Left lung (tissue), 10 donors: ENCODE data around the gene MAGI1. TPM values are rescaled to one million over a fixed set of nuclear protein-coding genes. Genes with fewer than 3 reads are reported as not detected.

Experiments used
- ATAC-seq: fragments of 200-7000 bp; cut with Tn5 transposase; one replicate; pipeline ENCODE4 v1.9.1; 2020; ENCODE audit warnings: moderate library complexity
- DNase-seq, 4 donors: peaks; one replicate each; pipeline ENCODE4 v3.0.0-alpha.2; 2013 to 2020
- H3K27ac ChIP-seq, 2 donors: fragments of 200-600 bp; sonication (generic) in 1 of 2; one replicate each; pipeline versions ENCODE4 v1.5.0 to v1.8.0; 2020 to 2021
- H3K27me3 ChIP-seq, 2 donors: fragments of 200-600 bp; sonication (generic) in 1 of 2; one replicate each; pipeline versions ENCODE4 v1.5.0 to v1.8.0; 2020 to 2021
- H3K36me3 ChIP-seq, 2 donors: fragments of 200-600 bp; sonication (generic) in 1 of 2; one replicate each; pipeline versions ENCODE4 v1.5.0 to v1.8.0; 2020 to 2021
- H3K4me1 ChIP-seq, 2 donors: fragments of 200-600 bp; one replicate each; pipeline ENCODE4 v1.8.0; 2021
- H3K4me3 ChIP-seq, 2 donors: fragments of 200-600 bp; sonication (generic) in 1 of 2; one replicate each; pipeline versions ENCODE4 v1.5.0 to v1.8.0; 2020 to 2021; ENCODE audit warnings: mild to moderate bottlenecking in 1 of 2
- H3K9me3 ChIP-seq, 2 donors: fragments of 200-600 bp; sonication (generic) in 1 of 2; one replicate each; pipeline versions ENCODE4 v1.5.0 to v1.8.0; 2020 to 2021
- CTCF ChIP-seq, 2 donors: fragments of 200-600 bp; sonication (generic) in 1 of 2; IDR thresholded peaks; one replicate each; pipeline versions ENCODE4 v1.5.0 to v1.8.0; 2021; ENCODE audit warnings: antibody characterized with exemption in 2 of 2
- intact Hi-C, 2 donors: fragments of 100-400 bp; cut with DNase I; formaldehyde crosslinking; loops; one replicate each; pipeline versions ENCODE4 v1.11.2 to v1.14.2; 2022
- polyA plus RNA-seq, 6 donors: library from polyadenylated mRNA; unstranded; fragments of 120-200 nt; gene quantifications; one replicate each; pipeline ENCODE4 v1.2.1, GENCODE V29; 2013; ENCODE audit not compliant: insufficient read length in 6 of 6
- total RNA-seq, 2 donors: library from RNA; stranded (reverse); fragmentation: NEBNext Ultra II Directional; extraction: Animal tissue kit (Norgen Biotek cat#: 25700); gene quantifications; one replicate each; pipeline ENCODE4 v1.2.1, GENCODE V29; 2021
- donor health status: DM: no; HTN: yes; CAD: no.
- donor health status: DM: no; HTN: no; CAD: no.

The MAGI1 gene
- total and polyA plus RNA-seq, 8 donors: 25.4 to 32.0 (median 28.7) TPM

GRCh38 chr3:65322910-65323309 lies 715.8 kb downstream of the MAGI1 start:
- no peak overlapping the region for H3K27ac ChIP-seq
- H3K9me3 ChIP-seq: peaks cover 0 to 17% of the 10 kb centered on the region in 2 donors
- no peak overlapping the region for H3K4me3 ChIP-seq
- DNase-seq (no peak), ATAC-seq (no peak)
- no peaks in the 10 kb centered on the region for H3K4me1 ChIP-seq
- intact Hi-C loops: no loop called here
- H3K27me3 ChIP-seq: no peaks in the 10 kb centered on the region
- no peak for TF ChIP-seq CTCF (IDR thresholded peaks at IDR 0.05)
- no peaks in the 10 kb centered on the region for H3K36me3 ChIP-seq

GRCh38 chr3:65318231-65318630 lies 720.5 kb downstream of the MAGI1 start:
- intact Hi-C loops: no loop called here
- peaks cover 0 to 21% of the 10 kb centered on the region in 2 donors for H3K9me3 ChIP-seq
- no peak for DNase-seq

GRCh38 chr3:65314916-65315315 lies 723.8 kb downstream of the MAGI1 start:
- intact Hi-C loops: no loop called here

More at GRCh38 chr3:65318231-65318630, 720.5 kb downstream of the MAGI1 start:
- no peak overlapping the region for H3K4me3 ChIP-seq
- no peak for TF ChIP-seq CTCF (IDR thresholded peaks at IDR 0.05)
- H3K4me1 ChIP-seq: no peaks in the 10 kb centered on the region
- H3K36me3 ChIP-seq: no peaks in the 10 kb centered on the region
- peak; percentile 33 for ATAC-seq
- no peak overlapping the region for H3K27ac ChIP-seq
- no peaks in the 10 kb centered on the region for H3K27me3 ChIP-seq

GRCh38 chr3:65314269-65314668 lies 724.4 kb downstream of the MAGI1 start:
- H3K4me1 ChIP-seq: no peaks in the 10 kb centered on the region
- intact Hi-C loops: no loop called here
- TF ChIP-seq CTCF (IDR thresholded peaks at IDR 0.05): no peak
- peaks cover 0 to 4% of the 10 kb centered on the region in 2 donors for H3K9me3 ChIP-seq
- H3K27ac ChIP-seq: no peak overlapping the region
- H3K36me3 ChIP-seq: no peaks in the 10 kb centered on the region
- DNase-seq (no peak), ATAC-seq (no peak)
- H3K4me3 ChIP-seq: no peak overlapping the region
- no peaks in the 10 kb centered on the region for H3K27me3 ChIP-seq

More at GRCh38 chr3:65314916-65315315, 723.8 kb downstream of the MAGI1 start:
- no peak for TF ChIP-seq CTCF (IDR thresholded peaks at IDR 0.05)
- Histone ChIP-seq H3K4me1 (no peaks in the 10 kb centered on the region), H3K36me3 (no peaks in the 10 kb centered on the region), H3K4me3 (no peak overlapping the region), H3K9me3 (peaks cover 0 to 4% of the 10 kb centered on the region in 2 donors), H3K27me3 (no peaks in the 10 kb centered on the region), H3K27ac (no peak overlapping the region)
- no peak for ATAC-seq
- no peak for DNase-seq

GRCh38 chr3:65313666-65314065 lies 725.1 kb downstream of the MAGI1 start:
- Histone ChIP-seq H3K4me1 (no peaks in the 10 kb centered on the region), H3K27me3 (no peaks in the 10 kb centered on the region), H3K9me3 (peaks cover 0 to 4% of the 10 kb centered on the region in 2 donors), H3K27ac (no peak overlapping the region), H3K4me3 (no peak overlapping the region), H3K36me3 (no peaks in the 10 kb centered on the region)
- intact Hi-C loops: no loop called here
- ATAC-seq: no peak
- no peak for TF ChIP-seq CTCF (IDR thresholded peaks at IDR 0.05)
- no peak for DNase-seq
